ENCODE results near the gene STK32B.

- TF ChIP-seq ZNF302 (CRISPR knock-in tag; IDR thresholded peaks at IDR 0.05) = no peak
- no peak for TF ChIP-seq CTCF (IDR thresholded peaks at IDR 0.05)
- TF ChIP-seq REST (IDR thresholded peaks at IDR 0.05) = no peak
- no peak for TF ChIP-seq POLR2A (IDR thresholded peaks at IDR 0.05; ENCODE audit: low read length)
- no peak for TF ChIP-seq JUN (IDR thresholded peaks at IDR 0.05)
- no peak for TF ChIP-seq RFX5 (IDR thresholded peaks at IDR 0.05)
- TF ChIP-seq USF2 (IDR thresholded peaks at IDR 0.05) = no peak
- TF ChIP-seq ZSCAN20 (CRISPR knock-in tag; IDR thresholded peaks at IDR 0.05) = no peak
- no peak for TF ChIP-seq SREBF2 (IDR thresholded peaks at IDR 0.05)
- no peak for TF ChIP-seq KDM5A (IDR thresholded peaks at IDR 0.05)
- TF ChIP-seq BHLHE40 (IDR thresholded peaks at IDR 0.05; ENCODE audit: low read depth, low read length) = no peak
These were observed 161.9 kb downstream of the STK32B start for GRCh38 chr4:5213087-5213595.

Data from A549 (cell line).